CD4-positive, alpha-beta T cell (primary cell): Measurements from ENCODE around the gene UBTD1. TPM values are rescaled to one million over a fixed set of nuclear protein-coding genes. Genes with fewer than 3 reads are reported as not detected.

Experiments used
- ATAC-seq: fragments of 200-7000 bp; cut with Tn5 transposase; one replicate; pipeline ENCODE4 v1.10.0; 2022; ENCODE audit warnings: mild to moderate bottlenecking; ENCODE audit not compliant: poor library complexity
- CTCF ChIA-PET: fragments of 350-600 bp; sonication (Branson Sonifier 250); formaldehyde crosslinking; loops from one replicate; lab custom pipeline; 2021; ENCODE audit warnings: antibody characterized with exemption, inconsistent platforms; lab: Charles Lee
- POLR2A ChIA-PET: fragments of 350-600 bp; sonication (Branson Sonifier 250); formaldehyde crosslinking; loops from one replicate; lab custom pipeline; 2021; ENCODE audit warnings: antibody characterized with exemption, inconsistent platforms; lab: Charles Lee
- DNase-seq, 14 experiments: peaks; one replicate each; pipeline ENCODE4 v3.0.0-alpha.2; 2013 to 2020; ENCODE audit warnings: mixed read lengths in 2 of 14
- H3K27ac ChIP-seq, 2 donors: one replicate each; pipeline versions ENCODE4 v1.5.1 to v1.7.0; 2013; ENCODE audit warnings: low read length in 2 of 2, low read depth in 1 of 2, mild to moderate bottlenecking in 1 of 2
- H3K27me3 ChIP-seq, 2 experiments: 1 replicate in 1 of 2; 2 replicates in 1 of 2; pipeline versions ENCODE4 v1.6.1 to v1.7.0; 2013; ENCODE audit warnings: low read length in 2 of 2, control low read depth in 1 of 2, mild to moderate bottlenecking in 1 of 2, moderate library complexity in 1 of 2; ENCODE audit not compliant: insufficient read depth in 2 of 2, control insufficient read depth in 1 of 2
- H3K36me3 ChIP-seq: one replicate; pipeline ENCODE4 v1.6.1; 2013; ENCODE audit warnings: low read length, control low read depth; ENCODE audit not compliant: insufficient read depth
- H3K4me1 ChIP-seq: one replicate; pipeline ENCODE4 v1.6.1; 2013; ENCODE audit warnings: low read length, control low read depth; ENCODE audit not compliant: insufficient read depth
- H3K4me3 ChIP-seq: one replicate; pipeline ENCODE4 v1.5.1; 2013; ENCODE audit warnings: mild to moderate bottlenecking, low read length, moderate library complexity
- H3K9me3 ChIP-seq, 2 experiments: 1 replicate in 1 of 2; 2 replicates in 1 of 2; pipeline versions ENCODE4 v1.6.1 to v1.7.0; 2013; ENCODE audit warnings: low read length in 2 of 2, mild to moderate bottlenecking in 2 of 2, control low read depth in 1 of 2, moderate library complexity in 1 of 2; ENCODE audit not compliant: control insufficient read depth in 1 of 2, insufficient read depth in 1 of 2
- H3K27ac Mint-ChIP-seq: one replicate; pipeline ENCODE4 v1.8.0; 2020; ENCODE audit warnings: mixed read lengths
- H3K27me3 Mint-ChIP-seq: one replicate; pipeline ENCODE4 v1.8.0; 2021; ENCODE audit warnings: mixed read lengths
- H3K36me3 Mint-ChIP-seq: one replicate; pipeline ENCODE4 v1.8.0; 2021; ENCODE audit warnings: low read depth, mixed read lengths
- H3K4me1 Mint-ChIP-seq: one replicate; pipeline ENCODE4 v1.8.0; 2021; ENCODE audit warnings: low read depth, mixed read lengths
- H3K4me3 Mint-ChIP-seq: one replicate; pipeline ENCODE4 v1.8.0; 2020; ENCODE audit warnings: mild to moderate bottlenecking, mixed read lengths
- H3K9me3 Mint-ChIP-seq: one replicate; pipeline ENCODE4 v1.8.0; 2020; ENCODE audit warnings: mixed read lengths
- CTCF ChIP-seq: fragments of 200-600 bp; IDR thresholded peaks from one replicate; pipeline ENCODE4 v1.8.0; 2022; ENCODE audit warnings: antibody characterized with exemption, mild to moderate bottlenecking
- intact Hi-C, 2 experiments: fragments of 100-400 bp; cut with DNase I in 1 of 2; cut with micrococcal nuclease in 1 of 2; formaldehyde crosslinking; loops; one replicate each; pipeline versions ENCODE4 v1.15.1 to v1.9.0; 2023 to 2025; cut with DNase I, micrococcal nuclease
- total RNA-seq, 174 experiments: library from RNA in 2 of 174; stranded (reverse) in 2 of 174; gene quantifications; one replicate each; pipeline ENCODE4 v1.2.3 and lab custom pipeline; 2021 to 2026

The UBTD1 gene
- total RNA-seq, 2 experiments from 2014 or later: 0.56 to 0.80 TPM

GRCh38 chr10:97520520-97520919 is 21.8 kb downstream of the UBTD1 start:
- peaks cover 0 to 4% of the 10 kb centered on the region in 2 experiments for H3K27me3 ChIP-seq
- H3K27ac Mint-ChIP-seq: no peak overlapping the region
- H3K4me1 Mint-ChIP-seq: no peaks in the 10 kb centered on the region
- peaks cover 10% of the 10 kb centered on the region for H3K27me3 Mint-ChIP-seq
- H3K36me3 Mint-ChIP-seq: no peaks in the 10 kb centered on the region
- H3K9me3 Mint-ChIP-seq: no peaks in the 10 kb centered on the region
- ChIA-PET CTCF (no interaction called here), POLR2A (no interaction called here)
- H3K27ac ChIP-seq: no peak overlapping the region
- H3K4me1 ChIP-seq: no peaks in the 10 kb centered on the region
- peaks cover 0 to 7% of the 10 kb centered on the region in 2 experiments for H3K9me3 ChIP-seq
- DNase-seq: no peak
- no peak overlapping the region for H3K4me3 Mint-ChIP-seq
- intact Hi-C loops: no loop called here
- no peak for ATAC-seq
- H3K36me3 ChIP-seq: no peaks in the 10 kb centered on the region
- no peak for TF ChIP-seq CTCF
- no peak overlapping the region for H3K4me3 ChIP-seq

- ATAC-seq (no peak), DNase-seq (no peak)
- Histone ChIP-seq H3K4me1 (no peaks in the 10 kb centered on the region), H3K27ac (no peak overlapping the region), H3K27me3 (peaks cover 0 to 2% of the 10 kb centered on the region in 2 experiments), H3K9me3 (peaks cover 0 to 7% of the 10 kb centered on the region in 2 experiments), H3K4me3 (no peak overlapping the region), H3K36me3 (no peaks in the 10 kb centered on the region)
- ChIA-PET CTCF (no interaction called here), POLR2A (no interaction called here)
- TF ChIP-seq CTCF: no peak
- H3K27ac Mint-ChIP-seq: no peak overlapping the region
- intact Hi-C loops: no loop called here
- no peaks in the 10 kb centered on the region for H3K4me1 Mint-ChIP-seq
- H3K36me3 Mint-ChIP-seq: no peaks in the 10 kb centered on the region
- H3K9me3 Mint-ChIP-seq: no peaks in the 10 kb centered on the region
- H3K27me3 Mint-ChIP-seq: peaks cover 10% of the 10 kb centered on the region
- H3K4me3 Mint-ChIP-seq: no peak overlapping the region
Measured at GRCh38 chr10:97520978-97521761, 22.4 kb downstream of the UBTD1 start.

- Histone ChIP-seq H3K4me1 (no peaks in the 10 kb centered on the region), H3K4me3 (no peak overlapping the region), H3K27ac (no peak overlapping the region), H3K9me3 (peaks cover 0 to 7% of the 10 kb centered on the region in 2 experiments), H3K36me3 (no peaks in the 10 kb centered on the region), H3K27me3 (peaks cover 0 to 2% of the 10 kb centered on the region in 2 experiments)
- Mint-ChIP-seq H3K27me3 (peaks cover 10% of the 10 kb centered on the region), H3K27ac (no peak overlapping the region), H3K4me3 (no peak overlapping the region), H3K36me3 (no peaks in the 10 kb centered on the region), H3K4me1 (no peaks in the 10 kb centered on the region), H3K9me3 (no peaks in the 10 kb centered on the region)
- TF ChIP-seq CTCF: no peak
- ChIA-PET POLR2A (no interaction called here), CTCF (no interaction called here)
- DNase-seq (no peak), ATAC-seq (no peak)
- intact Hi-C loops: no loop called here
Measured at GRCh38 chr10:97522071-97522470, 23.3 kb downstream of the UBTD1 start.
